Neural cell (in vitro differentiated cells): ENCODE results near the gene PRAMEF10. TPM values are rescaled to one million over a fixed set of nuclear protein-coding genes. Genes with fewer than 3 reads are reported as not detected.
"Not testable (repeated sequence)": the region's sequence is repeated elsewhere in the genome, so short reads cannot be mapped to it uniquely, and the experiment has no call there.

ENCODE experiments used
- H2AFZ ChIP-seq: fragments of 200-600, 300-800 bp; sonication (generic), shearing (Covaris generic); 2 replicates; pipeline ENCODE4 v1.6.0; 2014; ENCODE audit warnings: low read depth, mild to moderate bottlenecking, antibody characterized with exemption, low read length, moderate library complexity
- H3F3A ChIP-seq: fragments of 200-600 bp; shearing (Covaris generic); 2 replicates; pipeline ENCODE4 v1.6.1; 2016; ENCODE audit warnings: mild to moderate bottlenecking, moderate library complexity, mixed read lengths, antibody characterized with exemption, low read length; ENCODE audit not compliant: insufficient read depth, poor library complexity, severe bottlenecking
- H3K27ac ChIP-seq: fragments of 200-600, 300-800 bp; sonication (generic), shearing (Covaris generic); 2 replicates; pipeline ENCODE4 v1.5.1; 2014; ENCODE audit warnings: mild to moderate bottlenecking, low read length, moderate library complexity
- H3K27me3 ChIP-seq: fragments of 300-800, 200-600 bp; sonication (generic), shearing (Covaris generic); 2 replicates; pipeline ENCODE4 v1.6.0; 2014; ENCODE audit warnings: mild to moderate bottlenecking, low read depth, low read length, moderate library complexity; ENCODE audit not compliant: insufficient read depth
- H3K36me3 ChIP-seq: fragments of 300-800, 200-600 bp; sonication (generic), shearing (Covaris generic); 2 replicates; pipeline ENCODE4 v1.5.1; 2014; ENCODE audit warnings: mild to moderate bottlenecking, antibody characterized with exemption, low read length, moderate library complexity; ENCODE audit not compliant: insufficient read depth
- H3K4me2 ChIP-seq: fragments of 300-800, 200-600 bp; sonication (generic), shearing (Covaris generic); 2 replicates; pipeline ENCODE4 v1.6.0; 2014; ENCODE audit warnings: mild to moderate bottlenecking, low read length
- H3K4me3 ChIP-seq: fragments of 300-800, 200-600 bp; sonication (generic), shearing (Covaris generic); 2 replicates; pipeline ENCODE4 v1.5.1; 2014; ENCODE audit warnings: mild to moderate bottlenecking, low read length, moderate library complexity
- H3K79me2 ChIP-seq: fragments of 200-600 bp; shearing (Covaris generic); replicated peaks from 2 replicates; pipeline ENCODE4 v1.6.0; 2014; ENCODE audit warnings: mild to moderate bottlenecking, low read length, moderate library complexity; ENCODE audit not compliant: insufficient read depth
- H3K9ac ChIP-seq: fragments of 300-800, 200-600 bp; sonication (generic), shearing (Covaris generic); 2 replicates; pipeline ENCODE4 v1.6.1; 2016; ENCODE audit warnings: mild to moderate bottlenecking, low read length, mixed read lengths
- H3K9me2 ChIP-seq: fragments of 200-600 bp; shearing (Covaris generic); 2 replicates; pipeline ENCODE4 v1.6.1; 2016; ENCODE audit warnings: mild to moderate bottlenecking, low read length, mixed read lengths; ENCODE audit not compliant: insufficient read depth
- H3K9me3 ChIP-seq: fragments of 200-600, 300-800 bp; sonication (generic), shearing (Covaris generic); 2 replicates; pipeline ENCODE4 v1.6.1; 2016; ENCODE audit warnings: mild to moderate bottlenecking, mixed run types, low read length, moderate library complexity, mixed read lengths
- H4K20me1 ChIP-seq: fragments of 200-600 bp; shearing (Covaris generic); 2 replicates; pipeline ENCODE4 v1.6.1; 2016; ENCODE audit warnings: mild to moderate bottlenecking, mixed run types; ENCODE audit not compliant: insufficient read depth
- polyA minus RNA-seq: library from RNA; depleted of rRNA, polyadenylated mRNA; stranded (reverse); fragments of >200 nt; gene quantifications from 2 replicates; pipeline ENCODE4 v1.2.3, GENCODE V29; 2014
- polyA plus RNA-seq: library from polyadenylated mRNA; depleted of rRNA; stranded (reverse); fragments of >200 nt; gene quantifications from 2 replicates; pipeline ENCODE4 v1.2.3, GENCODE V29; 2014

PRAMEF10 gene, protein sequence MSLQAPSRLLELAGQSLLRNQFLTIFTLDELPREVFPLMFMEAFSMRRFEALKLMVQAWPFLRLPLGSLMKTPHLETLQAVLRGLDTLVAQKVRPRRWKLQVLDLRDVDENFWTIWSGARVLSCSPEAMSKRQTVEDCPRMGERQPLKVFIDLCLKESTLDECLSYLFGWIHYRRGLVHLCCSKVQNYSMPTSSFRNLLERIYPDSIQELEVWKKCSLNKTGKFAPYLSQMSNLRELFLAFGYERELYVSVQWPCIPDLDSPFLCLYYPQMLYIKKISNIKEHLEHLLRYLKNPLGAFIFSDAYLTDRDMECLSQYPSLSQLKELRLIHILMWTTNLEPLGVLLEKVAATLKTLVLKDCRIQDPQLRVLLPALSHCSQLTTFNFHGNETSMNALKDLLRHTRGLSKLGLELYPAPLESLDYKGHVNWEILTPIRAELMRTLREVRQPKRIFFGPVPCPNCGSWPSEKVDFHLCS
- polyA plus RNA-seq (not detected in 2 replicates), polyA minus RNA-seq (not detected in 2 replicates)

DNA sequence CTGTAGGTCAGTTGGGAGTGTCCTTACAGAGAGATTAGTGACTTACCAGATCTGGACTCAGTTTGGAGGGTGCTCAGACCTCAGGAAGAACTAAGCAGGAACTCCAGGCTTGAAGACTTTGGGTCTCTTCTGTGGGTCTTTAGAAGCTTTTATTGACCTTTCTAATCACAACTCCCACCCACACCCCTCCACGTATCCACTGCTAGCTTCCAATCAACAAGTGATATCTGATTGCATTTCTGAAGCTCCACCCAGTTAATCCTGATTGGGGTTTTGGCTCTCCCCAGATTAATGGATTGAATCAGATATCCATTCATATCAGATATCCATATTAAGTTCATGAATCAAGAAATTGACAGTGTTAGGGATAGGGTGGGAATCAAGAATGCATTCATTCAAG is at the start of gene PRAMEF10:
PRAMEF10 (minus strand) TSS at position 101 of the 400 bp plus-strand sequence. CDS start 2,423 bp downstream, outside the sequence.
- not testable (repeated sequence) for H3K9ac ChIP-seq, H3K4me2 ChIP-seq, H3K9me2 ChIP-seq, H3F3A ChIP-seq, H3K27ac ChIP-seq, H3K4me3 ChIP-seq, H3K27me3 ChIP-seq, H3K79me2 ChIP-seq, H2AFZ ChIP-seq, H3K9me3 ChIP-seq, H3K36me3 ChIP-seq, H4K20me1 ChIP-seq

DNA sequence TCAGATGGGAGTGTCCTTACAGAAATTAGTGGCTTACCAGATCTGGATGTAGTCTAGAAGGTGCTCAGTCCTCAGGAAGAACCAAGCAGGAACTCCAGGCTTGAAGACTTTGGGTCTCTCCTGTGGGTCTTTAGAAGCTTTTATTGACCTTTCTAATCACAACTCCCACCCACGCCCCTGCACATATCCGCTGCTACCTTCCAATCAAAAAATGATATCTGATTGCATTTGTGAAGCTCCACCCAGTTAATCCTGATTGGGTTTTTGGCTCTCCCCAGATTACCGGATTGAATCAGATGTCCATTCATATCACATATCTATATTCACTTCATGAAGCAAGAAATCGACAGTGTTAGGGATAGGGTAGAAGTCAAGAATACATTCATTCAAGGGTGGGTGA is 49.4 kb upstream of the PRAMEF10 start, which contains the start of gene PRAMEF6:
PRAMEF6 (minus strand) TSS at position 101 of the 400 bp plus-strand sequence. CDS start 5,062 bp downstream, outside the sequence.
- not testable (repeated sequence) for H3K36me3 ChIP-seq, H3K9me2 ChIP-seq, H3K4me2 ChIP-seq, H4K20me1 ChIP-seq, H3K27me3 ChIP-seq, H3K4me3 ChIP-seq, H2AFZ ChIP-seq, H3K9me3 ChIP-seq, H3K27ac ChIP-seq, H3K9ac ChIP-seq, H3F3A ChIP-seq, H3K79me2 ChIP-seq

DNA sequence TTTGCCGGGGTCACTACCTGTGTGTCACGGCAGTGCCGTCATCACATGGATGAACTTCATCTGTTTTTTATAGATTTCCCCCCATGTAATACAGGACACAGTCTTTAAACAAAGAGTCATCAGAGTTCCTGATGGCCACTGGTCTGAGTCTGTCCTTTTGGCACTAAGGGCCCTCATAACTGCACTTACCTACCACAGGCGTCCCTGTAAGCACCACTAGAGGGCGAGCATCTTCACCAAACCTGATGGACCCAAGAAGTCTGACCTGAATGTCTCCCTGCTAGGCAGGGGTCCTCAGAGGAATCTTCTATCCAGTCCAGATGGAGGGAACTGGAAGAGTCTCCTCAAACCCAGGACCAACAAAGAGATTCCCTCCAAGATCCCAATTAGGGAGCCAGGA is 26.3 kb upstream of the PRAMEF10 start:
- not testable (repeated sequence) for H3K27me3 ChIP-seq, H3K4me3 ChIP-seq, H3K79me2 ChIP-seq, H2AFZ ChIP-seq, H3K36me3 ChIP-seq, H3K9me2 ChIP-seq, H4K20me1 ChIP-seq, H3K9me3 ChIP-seq, H3K27ac ChIP-seq, H3F3A ChIP-seq, H3K4me2 ChIP-seq, H3K9ac ChIP-seq

DNA sequence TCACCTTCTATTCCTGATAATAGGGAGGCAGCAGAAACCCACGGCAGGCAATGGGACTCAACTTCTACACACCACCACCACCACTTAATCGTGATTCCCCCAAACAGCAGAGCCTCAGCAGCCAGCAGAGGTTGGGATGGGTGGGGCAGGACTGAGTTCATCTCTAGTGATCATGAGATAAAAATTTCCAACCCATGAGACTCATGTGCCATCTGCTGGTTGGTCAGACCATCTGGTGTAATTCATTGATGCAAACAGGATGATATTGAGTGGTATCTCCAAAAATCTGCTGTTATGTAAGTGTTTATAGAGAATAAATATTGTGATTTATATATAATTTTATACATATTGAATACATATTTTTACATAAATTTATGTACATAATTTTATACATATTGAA is 23.7 kb upstream of the PRAMEF10 start:
- not testable (repeated sequence) for H3K27me3 ChIP-seq, H3K9me2 ChIP-seq, H3K27ac ChIP-seq, H3F3A ChIP-seq, H3K4me2 ChIP-seq, H3K9me3 ChIP-seq, H4K20me1 ChIP-seq, H3K4me3 ChIP-seq, H3K36me3 ChIP-seq, H2AFZ ChIP-seq, H3K9ac ChIP-seq, H3K79me2 ChIP-seq

DNA sequence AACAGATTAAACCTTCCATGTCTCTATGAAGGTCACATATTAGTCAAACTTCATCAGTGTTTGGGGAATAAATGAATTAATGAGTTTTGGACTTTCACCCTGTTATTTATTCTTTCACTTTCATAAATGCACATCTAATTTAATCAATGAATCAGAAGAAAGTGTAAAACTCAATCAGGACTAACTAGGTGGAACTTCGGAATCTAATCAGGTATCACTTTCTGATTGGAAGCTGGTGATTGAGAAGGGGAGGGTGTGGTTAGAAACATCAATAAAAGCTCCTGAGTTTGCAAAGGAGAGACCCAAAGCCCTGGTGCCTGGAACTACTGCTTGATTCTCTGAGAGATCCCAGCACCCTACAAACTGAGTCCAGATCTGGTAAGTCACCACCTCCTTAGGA is 18.2 kb upstream of the PRAMEF10 start, which contains the start of gene PRAMEF7:
PRAMEF7 (plus strand) TSS at position 301 of the 400 bp plus-strand sequence. CDS start 1,083 bp downstream, outside the sequence.
- H3K9me2 ChIP-seq, H2AFZ ChIP-seq, H3K9ac ChIP-seq, H3K4me3 ChIP-seq, H3K79me2 ChIP-seq, H3K9me3 ChIP-seq, H3K4me2 ChIP-seq, H4K20me1 ChIP-seq, H3K36me3 ChIP-seq, H3K27ac ChIP-seq, H3F3A ChIP-seq, H3K27me3 ChIP-seq: not testable (repeated sequence)

DNA sequence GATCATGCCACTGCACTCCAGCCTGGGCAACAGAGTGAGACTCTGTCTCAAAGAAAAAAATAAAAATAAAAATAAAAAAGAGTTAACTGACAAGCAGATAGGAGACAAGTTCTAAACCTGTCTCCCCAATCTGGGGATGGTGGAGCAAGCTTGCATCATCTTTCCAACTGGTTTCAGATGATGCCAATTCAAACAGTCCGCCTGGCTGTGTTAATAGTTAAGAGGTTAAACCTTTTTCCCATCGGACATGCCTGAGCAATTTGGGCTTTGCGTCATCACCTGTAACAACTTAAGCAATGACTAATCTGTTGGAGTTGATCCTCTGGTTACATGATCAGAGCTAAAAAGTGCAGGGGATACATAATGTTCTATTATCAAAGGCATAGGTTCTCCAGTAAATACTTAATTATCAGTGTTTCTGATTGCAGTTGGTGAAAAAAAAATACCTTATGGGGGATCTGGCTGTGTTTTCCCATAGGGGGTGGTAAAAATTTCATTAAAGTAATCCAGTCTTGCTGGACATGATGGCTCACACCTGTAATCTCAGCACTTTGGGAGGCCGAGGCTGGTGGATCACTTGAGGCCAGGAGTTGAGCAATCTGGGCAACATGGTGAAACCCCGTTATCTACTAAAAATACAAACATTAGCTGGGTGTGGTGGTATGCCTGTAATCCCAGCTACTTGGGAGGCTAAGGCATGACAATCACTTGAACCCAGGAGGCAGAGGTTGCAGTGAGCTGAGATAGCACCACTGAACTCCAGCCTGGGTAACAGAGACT is 5.9 kb upstream of the PRAMEF10 start:
- H4K20me1 ChIP-seq, H3K27me3 ChIP-seq, H3K27ac ChIP-seq, H3K9ac ChIP-seq, H3K4me3 ChIP-seq, H2AFZ ChIP-seq, H3K4me2 ChIP-seq, H3K9me3 ChIP-seq, H3F3A ChIP-seq, H3K9me2 ChIP-seq, H3K79me2 ChIP-seq, H3K36me3 ChIP-seq: not testable (repeated sequence)

DNA sequence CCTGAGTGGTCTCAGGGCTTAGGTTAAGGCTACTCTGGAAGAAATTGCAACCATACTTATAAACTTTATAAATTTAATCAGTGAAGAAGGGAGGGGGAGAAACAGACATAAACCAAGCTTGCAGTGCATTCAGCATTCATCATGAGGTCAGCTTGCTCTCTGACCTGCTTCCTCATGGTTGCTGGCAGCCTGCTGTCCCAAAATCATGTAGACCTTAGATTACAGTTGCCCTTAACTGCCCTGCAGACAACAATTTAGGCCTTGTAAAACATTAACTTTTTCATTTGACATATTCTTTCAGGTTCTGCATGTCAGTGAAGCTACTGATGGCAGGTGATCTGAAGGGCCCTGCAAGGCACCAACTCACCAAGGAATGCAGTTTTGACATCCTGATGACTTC is 1.1 kb upstream of the PRAMEF10 start:
- not testable (repeated sequence) for H3K27ac ChIP-seq, H3K36me3 ChIP-seq, H4K20me1 ChIP-seq, H3K9me2 ChIP-seq, H3F3A ChIP-seq, H3K79me2 ChIP-seq, H3K4me3 ChIP-seq, H2AFZ ChIP-seq, H3K9ac ChIP-seq, H3K27me3 ChIP-seq, H3K4me2 ChIP-seq, H3K9me3 ChIP-seq
